GM12873 (cell line): ENCODE measurements around the gene SYT14.

Source experiments
- CTCF ChIP-seq: IDR thresholded peaks from 2 replicates; pipeline ENCODE4 v1.5.1; 2012; ENCODE audit warnings: low read depth, mild to moderate bottlenecking, moderate library complexity, low read length, control low read depth; ENCODE audit not compliant: insufficient read depth; ENCODE audit errors: missing control alignments

Gene SYT14

GRCh38 chr1:210098356-210098755, 160.3 kb downstream of the SYT14 start:
- no peak for TF ChIP-seq CTCF

GRCh38 chr1:210099921-210100320, 161.9 kb downstream of the SYT14 start:
- no peak for TF ChIP-seq CTCF

GRCh38 chr1:210104103-210104502, 166.1 kb downstream of the SYT14 start:
- TF ChIP-seq CTCF, result no peak

- TF ChIP-seq CTCF, result no peak
Measured at GRCh38 chr1:210117198-210117597, 179.2 kb downstream of the SYT14 start.

- TF ChIP-seq CTCF, result no peak
Measured at GRCh38 chr1:210117681-210118170, 179.7 kb downstream of the SYT14 start.

GRCh38 chr1:210123383-210123782, 185.4 kb downstream of the SYT14 start:
- TF ChIP-seq CTCF, result no peak

GRCh38 chr1:210123924-210124589, 186.0 kb downstream of the SYT14 start:
- TF ChIP-seq CTCF, result no peak
